Umbilical cord (tissue), 2 donors: ENCODE results near the gene LRP4. TPM values are rescaled to one million over a fixed set of nuclear protein-coding genes. Genes with fewer than 3 reads are reported as not detected.
A peak's percentile ranks its signal among the peaks of the same experiment; 100 is the strongest.
"Not testable (repeated sequence)": the region's sequence is repeated elsewhere in the genome, so short reads cannot be mapped to it uniquely, and the experiment has no call there.

Source experiments
- DNase-seq: peaks from one replicate; pipeline ENCODE4 v3.0.0-alpha.2; 2015; ENCODE audit warnings: low spot score
- total RNA-seq: library from RNA; depleted of rRNA; stranded (reverse); fragments of >200 nt; gene quantifications from one replicate; pipeline ENCODE4 v1.2.3, GENCODE V29; 2014; ENCODE audit warnings: low replicate concordance; ENCODE audit not compliant: insufficient read depth

The LRP4 gene
- 4.1 TPM for total RNA-seq

GRCh38 chr11:46918083-46918787 lies at the start of gene LRP4:
Gene LRP4 (minus strand): TSS chr11:46918550. CDS start chr11:46918379, 171 bp downstream.
- peak; percentile 70 for DNase-seq

DNA sequence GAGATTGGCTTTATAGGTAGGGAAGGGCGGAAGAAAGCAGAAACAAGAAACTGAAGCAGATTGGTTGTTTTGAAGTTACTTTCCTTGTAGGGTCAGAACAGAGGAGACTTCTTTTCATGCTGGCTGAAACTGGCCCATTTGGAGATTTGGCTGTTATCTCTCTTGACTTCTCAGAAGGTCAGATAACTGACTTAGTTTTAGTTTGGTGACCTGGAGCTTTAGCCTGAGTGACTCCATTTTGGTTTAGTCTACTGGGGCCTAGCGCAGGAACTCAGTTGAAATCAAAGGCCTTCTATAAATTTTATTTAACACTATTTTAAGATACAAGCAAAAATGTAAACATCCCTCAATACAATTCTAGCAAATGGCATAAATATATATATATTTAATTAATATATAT lies 49.6 kb upstream of the LRP4 start:
- DNase-seq, result no peak

GRCh38 chr11:46966773-46967172 lies 48.4 kb upstream of the LRP4 start:
- no peak for DNase-seq

DNA sequence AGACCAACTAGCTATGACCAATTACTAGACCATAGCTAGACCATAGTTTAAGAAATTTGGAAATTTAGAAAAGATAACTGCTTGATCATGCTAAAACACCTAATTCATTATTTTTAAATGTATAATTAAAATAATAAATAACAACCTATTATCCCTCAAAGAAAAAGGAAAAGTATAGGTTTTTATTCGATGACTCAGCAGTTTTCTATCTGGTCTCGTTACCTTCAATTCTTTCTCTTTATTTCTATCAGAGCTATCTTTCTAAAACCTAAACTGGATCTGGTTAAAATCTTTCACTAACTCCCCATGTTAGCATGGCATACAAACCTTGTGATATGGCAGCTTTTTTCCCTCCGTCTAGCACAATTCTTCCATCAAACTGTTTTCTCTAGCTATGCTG lies 45.5 kb upstream of the LRP4 start:
- no peak for DNase-seq

- DNase-seq, result not testable (repeated sequence)
Observed at GRCh38 chr11:46961886-46962285, 43.5 kb upstream of the LRP4 start.

DNA sequence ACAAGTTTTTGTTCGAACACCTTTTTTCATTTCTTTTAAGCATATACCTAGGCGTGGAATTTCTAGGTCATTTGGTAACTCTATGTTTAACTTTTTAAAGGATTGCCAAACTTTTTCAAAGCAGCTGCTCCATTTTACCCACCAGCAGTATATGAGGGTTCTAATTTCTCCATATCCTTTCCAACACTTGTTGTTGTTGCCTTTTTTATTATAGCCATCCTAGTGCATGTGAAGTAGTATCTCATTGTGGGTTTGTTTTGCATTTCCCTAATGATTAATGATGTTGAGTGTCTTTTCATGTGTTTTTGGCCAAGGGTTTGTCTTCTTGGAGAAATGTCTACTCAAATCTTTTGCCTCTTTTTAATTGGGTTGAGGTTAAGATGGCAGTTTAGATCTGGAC lies 42.7 kb upstream of the LRP4 start:
- no peak for DNase-seq

DNA sequence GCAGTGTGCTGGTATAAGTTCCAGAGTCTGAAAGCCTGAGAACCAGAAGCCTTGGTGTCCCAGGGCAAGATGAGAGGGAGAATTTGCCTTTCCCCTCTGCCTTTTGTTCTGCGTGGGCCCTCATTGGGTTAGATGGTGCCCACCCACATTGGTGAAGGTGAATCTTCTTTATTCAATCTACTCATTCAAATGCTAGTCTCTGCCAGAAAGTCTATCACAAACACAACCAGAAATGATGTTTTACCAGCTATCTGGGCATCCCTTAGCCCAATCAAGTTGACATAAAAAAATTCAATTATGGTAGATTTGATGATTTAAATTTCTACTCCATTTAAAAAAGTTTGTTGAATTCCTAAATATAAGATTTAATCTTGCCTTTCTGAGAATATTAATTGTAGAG lies 40.4 kb upstream of the LRP4 start:
- DNase-seq, result no peak

DNA sequence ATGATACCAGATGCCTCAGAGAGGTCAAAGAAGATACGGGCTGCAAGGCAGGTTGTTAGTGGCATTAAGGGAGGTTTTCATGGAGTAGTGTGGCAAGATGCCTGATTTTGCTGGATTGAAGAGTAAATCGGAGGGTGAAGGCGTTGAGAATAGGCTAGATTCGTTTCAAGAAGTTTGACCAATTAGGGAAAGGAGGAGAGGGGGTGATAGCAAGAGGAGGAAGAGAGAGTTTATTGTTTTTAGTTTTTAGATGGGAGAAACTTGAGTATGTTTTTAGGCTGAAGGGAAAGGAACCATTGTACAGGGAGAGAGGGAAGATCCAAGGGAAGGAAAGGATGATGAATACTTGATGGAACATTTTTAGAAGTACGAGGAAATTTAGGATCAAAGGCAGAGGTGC lies 34.7 kb upstream of the LRP4 start:
- no peak for DNase-seq

GRCh38 chr11:46952553-46952952 lies 34.2 kb upstream of the LRP4 start:
- DNase-seq, result no peak

- DNase-seq, result no peak
Observed at GRCh38 chr11:46951864-46952263, 33.5 kb upstream of the LRP4 start.

- no peak for DNase-seq
Observed at GRCh38 chr11:46949297-46949696, 30.9 kb upstream of the LRP4 start.

- no peak for DNase-seq
Observed at GRCh38 chr11:46948378-46949131, 30.2 kb upstream of the LRP4 start.

- DNase-seq, result no peak
Observed at GRCh38 chr11:46947399-46948077, 29.2 kb upstream of the LRP4 start.

DNA sequence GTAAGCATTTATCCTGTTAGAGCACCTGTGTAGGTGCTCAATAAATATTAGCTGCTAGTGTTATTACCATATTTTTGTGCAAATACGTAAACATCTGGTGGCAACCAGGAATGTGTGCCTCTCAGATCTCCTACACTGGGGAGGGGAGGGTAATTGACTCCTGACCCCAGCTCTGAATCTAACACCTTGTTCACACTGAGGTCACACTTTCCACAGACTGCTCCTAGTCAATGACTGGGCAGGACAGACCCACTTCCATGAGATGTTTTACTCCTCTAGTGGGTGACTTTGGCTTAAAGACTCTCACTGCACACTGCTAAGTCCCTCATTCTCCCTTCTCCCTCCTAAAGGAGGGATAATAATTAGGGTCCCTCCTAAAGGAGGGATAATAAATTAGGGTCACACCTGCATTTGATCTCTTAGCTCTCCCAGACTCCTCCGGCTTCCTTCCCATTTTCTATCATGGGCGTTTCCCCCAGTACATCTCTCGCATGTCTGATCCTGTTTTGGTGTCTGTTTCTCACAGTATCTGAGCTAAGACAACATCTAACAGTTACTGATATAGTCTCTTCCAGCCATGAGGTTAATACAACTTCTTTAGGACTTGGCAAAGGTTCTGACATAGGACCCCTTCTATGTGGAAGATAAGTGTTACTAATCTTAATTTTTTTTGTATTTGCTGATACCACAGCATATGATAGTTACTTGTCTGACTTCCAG lies 26.2 kb upstream of the LRP4 start:
- DNase-seq, result peak; percentile 79

GRCh38 chr11:46942172-46942571 lies 23.8 kb upstream of the LRP4 start:
- DNase-seq, result no peak

DNA sequence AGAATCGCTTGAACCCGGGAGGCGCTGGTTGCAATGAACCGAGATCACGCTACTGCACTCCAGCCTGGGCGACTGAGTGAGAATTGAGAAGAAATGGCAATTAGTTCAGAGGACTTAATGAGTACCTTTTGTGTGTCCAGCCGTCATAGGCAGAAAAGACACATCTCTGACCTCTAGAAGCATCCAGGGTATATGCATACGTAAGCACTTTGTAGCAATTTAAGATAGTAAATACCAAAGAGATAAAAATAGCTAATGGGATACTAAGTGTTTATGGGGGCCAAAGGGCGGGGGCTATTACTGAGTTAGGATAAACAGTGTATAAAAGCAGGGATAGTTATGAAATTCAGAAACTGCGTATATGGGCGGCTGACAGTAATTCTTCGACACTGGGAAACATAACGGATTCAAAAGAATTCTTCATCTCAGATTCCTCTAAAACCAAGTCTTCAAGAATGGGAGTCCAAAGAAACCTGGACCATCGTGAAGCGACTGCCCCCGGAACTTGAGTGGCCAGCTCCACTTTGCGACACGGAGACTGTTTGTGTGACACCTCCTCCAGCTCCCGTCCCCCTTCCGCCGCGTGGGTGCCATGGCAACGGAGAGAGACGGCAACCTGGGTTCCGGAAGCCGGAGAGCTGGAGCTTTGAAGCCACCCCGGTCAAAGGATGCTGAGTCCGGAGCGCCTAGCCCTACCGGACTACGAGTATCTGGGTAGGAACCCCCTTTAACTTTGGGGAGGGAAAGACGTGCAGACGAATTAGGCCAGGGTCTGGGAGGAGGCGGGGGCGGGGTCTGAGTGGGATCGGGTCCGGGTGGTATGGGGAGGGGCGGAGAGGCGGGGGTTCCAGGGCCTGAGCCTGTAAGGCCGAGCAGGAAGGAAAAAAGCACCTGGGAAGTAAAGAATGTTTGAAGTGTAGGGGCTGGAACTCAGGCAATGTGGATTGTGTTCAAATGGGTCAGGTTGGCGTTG lies 18.1 kb upstream of the LRP4 start, which contains the start of gene CSTPP1:
Gene CSTPP1, plus strand, starts transcription at position 624 of the 973 bp plus-strand sequence. Its CDS starts 45 bp downstream, at position 669.
- peak; percentile 95 for DNase-seq

GRCh38 chr11:46930089-46930488 lies 11.7 kb upstream of the LRP4 start:
- DNase-seq, result peak; percentile 52

GRCh38 chr11:46928701-46929100 lies 10.4 kb upstream of the LRP4 start:
- not testable (repeated sequence) for DNase-seq

GRCh38 chr11:46927928-46928327 lies 9.6 kb upstream of the LRP4 start:
- DNase-seq, result not testable (repeated sequence)

DNA sequence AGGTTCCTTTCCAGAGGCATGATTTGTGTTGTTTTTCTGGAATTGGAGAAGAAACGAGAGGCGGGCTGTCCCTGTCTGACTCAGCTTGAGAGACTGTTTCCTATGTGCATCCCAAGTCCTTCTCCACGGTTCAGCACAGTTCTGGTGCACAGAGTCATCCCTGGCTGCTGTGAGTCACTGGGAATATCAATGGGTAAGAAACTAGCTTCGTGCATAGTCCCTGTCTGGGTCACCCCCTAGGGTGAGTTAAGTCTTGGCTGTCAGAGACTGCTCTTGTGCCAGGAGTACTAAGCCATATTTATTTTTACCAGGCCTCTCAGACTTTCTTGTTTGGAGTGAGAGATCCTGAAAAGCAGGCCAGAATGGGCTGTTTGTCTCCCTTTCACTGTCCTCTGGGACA lies 2.4 kb upstream of the LRP4 start:
- DNase-seq, result peak; percentile 88
